ENCODE measurements around the gene PPP1R13B.
"Not testable (repeated sequence)": the region's sequence is repeated elsewhere in the genome, so short reads cannot be mapped to it uniquely, and the experiment has no call there.

The PPP1R13B gene

GRCh38 chr14:103696466-103697071 is 150.8 kb downstream of the PPP1R13B start:
- DNase-seq = no peak

GRCh38 chr14:103696070-103696402 is 151.3 kb downstream of the PPP1R13B start:
- no peak for DNase-seq

- no peak for DNase-seq
Measured at GRCh38 chr14:103695296-103696069, 151.9 kb downstream of the PPP1R13B start.

- DNase-seq = no peak
Measured at GRCh38 chr14:103694572-103695026, 152.8 kb downstream of the PPP1R13B start.

GRCh38 chr14:103693515-103693914 is 153.9 kb downstream of the PPP1R13B start:
- DNase-seq = no peak

GRCh38 chr14:103692871-103693270 is 154.5 kb downstream of the PPP1R13B start:
- DNase-seq = no peak

GRCh38 chr14:103692159-103692558 is 155.2 kb downstream of the PPP1R13B start:
- DNase-seq = no peak

GRCh38 chr14:103691655-103692054 is 155.7 kb downstream of the PPP1R13B start:
- DNase-seq = not testable (repeated sequence)

GRCh38 chr14:103690332-103690731 is 157.0 kb downstream of the PPP1R13B start:
- DNase-seq = no peak

GRCh38 chr14:103688906-103689902 is 158.2 kb downstream of the PPP1R13B start:
- DNase-seq = no peak

GRCh38 chr14:103688441-103688840 is 158.9 kb downstream of the PPP1R13B start:
- no peak for DNase-seq

- no peak for DNase-seq
Measured at GRCh38 chr14:103687712-103688111, 159.7 kb downstream of the PPP1R13B start.

GRCh38 chr14:103686831-103687485 is 160.4 kb downstream of the PPP1R13B start:
- DNase-seq = no peak

- no peak for DNase-seq
Measured at GRCh38 chr14:103685276-103686211, 161.8 kb downstream of the PPP1R13B start.

GRCh38 chr14:103684871-103685270 is 162.5 kb downstream of the PPP1R13B start:
- no peak for DNase-seq

GRCh38 chr14:103684471-103684870 is 162.9 kb downstream of the PPP1R13B start:
- no peak for DNase-seq

Measured in GF-D8 (cell line).